A673 (cell line): ENCODE measurements around the gene ADCY10. TPM values are rescaled to one million over a fixed set of nuclear protein-coding genes. Genes with fewer than 3 reads are reported as not detected.

Experiments
- Bru-seq: library from RNA; stranded (reverse); fragments of 400-500 nt; gene quantifications from one replicate; lab custom pipeline; 2021; lab: Mats Ljungman, UMichigan
- BruChase-seq, 2 experiments: library from RNA; stranded (reverse); fragments of 400-500 nt; gene quantifications; one replicate each; lab custom pipeline; 2021; lab: Mats Ljungman, UMichigan
- BruUV-seq: library from RNA; stranded (reverse); fragments of 400-500 nt; replicated peaks from 2 replicates; lab custom pipeline; 2021; lab: Mats Ljungman, UMichigan
- CTCF ChIA-PET: fragments of 300-600 bp; sonication (Branson Sonifier 250); formaldehyde crosslinking; loops from one replicate; lab custom pipeline; 2022; ENCODE audit warnings: antibody characterized with exemption; lab: Charles Lee
- POLR2A ChIA-PET: fragments of 300-600 bp; sonication (Branson Sonifier 250); formaldehyde crosslinking; loops from one replicate; lab custom pipeline; 2022; ENCODE audit warnings: antibody characterized with exemption; ENCODE audit not compliant: low non-redundant PET; lab: Charles Lee
- DNase-seq: peaks from one replicate; pipeline ENCODE4 v3.0.0-alpha.2; 2015; ENCODE audit warnings: low spot score
- H3K27ac ChIP-seq: fragments of 200-600 bp; sonication (generic); 2 replicates; pipeline ENCODE4 v1.5.1; 2016; ENCODE audit warnings: mixed run types, low read depth, mild to moderate bottlenecking, mixed read lengths, antibody characterized with exemption, low read length; ENCODE audit not compliant: poor library complexity, severe bottlenecking
- H3K27me3 ChIP-seq: fragments of 200-600 bp; sonication (generic); replicated peaks from 2 replicates; pipeline ENCODE4 v1.6.1; 2017; ENCODE audit warnings: mixed run types, low read depth, mild to moderate bottlenecking, mixed read lengths, antibody characterized with exemption, low read length; ENCODE audit not compliant: insufficient read depth, poor library complexity
- H3K36me3 ChIP-seq: fragments of 200-600 bp; sonication (generic); 2 replicates; pipeline ENCODE4 v1.6.1; 2016; ENCODE audit warnings: mixed run types, mild to moderate bottlenecking, mixed read lengths, antibody characterized with exemption, low read length; ENCODE audit not compliant: insufficient read depth, poor library complexity, severe bottlenecking
- H3K4me1 ChIP-seq: fragments of 200-600 bp; sonication (generic); 2 replicates; pipeline ENCODE4 v1.6.1; 2017; ENCODE audit warnings: mixed run types, mild to moderate bottlenecking, mixed read lengths, antibody characterized with exemption, low read length; ENCODE audit not compliant: insufficient read depth, poor library complexity, severe bottlenecking
- H3K4me3 ChIP-seq: fragments of 200-600 bp; sonication (generic); 2 replicates; pipeline ENCODE4 v1.5.1; 2016; ENCODE audit warnings: low read depth, mixed run types, mild to moderate bottlenecking, mixed read lengths, low read length; ENCODE audit not compliant: poor library complexity, severe bottlenecking
- H3K9me3 ChIP-seq: fragments of 200-600 bp; sonication (generic); 2 replicates; pipeline ENCODE4 v1.6.1; 2016; ENCODE audit warnings: mixed run types, low read depth, mild to moderate bottlenecking, mixed read lengths, antibody characterized with exemption, low read length; ENCODE audit not compliant: poor library complexity, severe bottlenecking
- CTCF ChIP-seq: fragments of 300-800, 200-600 bp; sonication (generic); conservative IDR thresholded peaks from 2 replicates; pipeline ENCODE4 v1.5.1; 2017; ENCODE audit warnings: low read depth, mild to moderate bottlenecking, antibody characterized with exemption, low read length, moderate library complexity, mixed read lengths
- EZH2 ChIP-seq: fragments of 200-600 bp; sonication (generic); IDR thresholded peaks from 2 replicates; pipeline ENCODE4 v1.6.1; 2017; ENCODE audit warnings: borderline replicate concordance, low read depth, mild to moderate bottlenecking, mixed read lengths, antibody characterized with exemption, low read length; ENCODE audit not compliant: poor library complexity, severe bottlenecking
- intact Hi-C: fragments of 100-400 bp; cut with micrococcal nuclease; formaldehyde crosslinking; loops from one replicate; pipeline ENCODE4 v1.10.0; 2022; ENCODE audit not compliant: unreplicated experiment
- long read RNA-seq: library from polyadenylated mRNA; stranded (forward); transcript quantifications from one replicate; pipeline ENCODE4 v2.0.0, GENCODE V29; 2022
- total RNA-seq: library from RNA; stranded (reverse); gene quantifications from 2 replicates; pipeline ENCODE4 v1.2.3, GENCODE V29; 2021

ADCY10 gene, protein sequence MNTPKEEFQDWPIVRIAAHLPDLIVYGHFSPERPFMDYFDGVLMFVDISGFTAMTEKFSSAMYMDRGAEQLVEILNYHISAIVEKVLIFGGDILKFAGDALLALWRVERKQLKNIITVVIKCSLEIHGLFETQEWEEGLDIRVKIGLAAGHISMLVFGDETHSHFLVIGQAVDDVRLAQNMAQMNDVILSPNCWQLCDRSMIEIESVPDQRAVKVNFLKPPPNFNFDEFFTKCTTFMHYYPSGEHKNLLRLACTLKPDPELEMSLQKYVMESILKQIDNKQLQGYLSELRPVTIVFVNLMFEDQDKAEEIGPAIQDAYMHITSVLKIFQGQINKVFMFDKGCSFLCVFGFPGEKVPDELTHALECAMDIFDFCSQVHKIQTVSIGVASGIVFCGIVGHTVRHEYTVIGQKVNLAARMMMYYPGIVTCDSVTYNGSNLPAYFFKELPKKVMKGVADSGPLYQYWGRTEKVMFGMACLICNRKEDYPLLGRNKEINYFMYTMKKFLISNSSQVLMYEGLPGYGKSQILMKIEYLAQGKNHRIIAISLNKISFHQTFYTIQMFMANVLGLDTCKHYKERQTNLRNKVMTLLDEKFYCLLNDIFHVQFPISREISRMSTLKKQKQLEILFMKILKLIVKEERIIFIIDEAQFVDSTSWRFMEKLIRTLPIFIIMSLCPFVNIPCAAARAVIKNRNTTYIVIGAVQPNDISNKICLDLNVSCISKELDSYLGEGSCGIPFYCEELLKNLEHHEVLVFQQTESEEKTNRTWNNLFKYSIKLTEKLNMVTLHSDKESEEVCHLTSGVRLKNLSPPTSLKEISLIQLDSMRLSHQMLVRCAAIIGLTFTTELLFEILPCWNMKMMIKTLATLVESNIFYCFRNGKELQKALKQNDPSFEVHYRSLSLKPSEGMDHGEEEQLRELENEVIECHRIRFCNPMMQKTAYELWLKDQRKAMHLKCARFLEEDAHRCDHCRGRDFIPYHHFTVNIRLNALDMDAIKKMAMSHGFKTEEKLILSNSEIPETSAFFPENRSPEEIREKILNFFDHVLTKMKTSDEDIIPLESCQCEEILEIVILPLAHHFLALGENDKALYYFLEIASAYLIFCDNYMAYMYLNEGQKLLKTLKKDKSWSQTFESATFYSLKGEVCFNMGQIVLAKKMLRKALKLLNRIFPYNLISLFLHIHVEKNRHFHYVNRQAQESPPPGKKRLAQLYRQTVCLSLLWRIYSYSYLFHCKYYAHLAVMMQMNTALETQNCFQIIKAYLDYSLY (N-terminal part only)
- total RNA-seq (0.19 and 0.44 TPM in 2 replicates), Bru-seq, nascent RNA (percentile 27 among the genes with signal in this experiment), BruChase-seq, experiment 1, labeled RNA remaining after a 2-hour chase (percentile 34 among the genes with signal in this experiment), BruChase-seq, experiment 2, labeled RNA remaining after a 6-hour chase (percentile 26 among the genes with signal in this experiment)
- long read RNA-seq, partial matches to known transcripts: 0 of 1 reads
- long read RNA-seq, other reads (novel, unspliced or antisense): 1 of 1 reads

DNA sequence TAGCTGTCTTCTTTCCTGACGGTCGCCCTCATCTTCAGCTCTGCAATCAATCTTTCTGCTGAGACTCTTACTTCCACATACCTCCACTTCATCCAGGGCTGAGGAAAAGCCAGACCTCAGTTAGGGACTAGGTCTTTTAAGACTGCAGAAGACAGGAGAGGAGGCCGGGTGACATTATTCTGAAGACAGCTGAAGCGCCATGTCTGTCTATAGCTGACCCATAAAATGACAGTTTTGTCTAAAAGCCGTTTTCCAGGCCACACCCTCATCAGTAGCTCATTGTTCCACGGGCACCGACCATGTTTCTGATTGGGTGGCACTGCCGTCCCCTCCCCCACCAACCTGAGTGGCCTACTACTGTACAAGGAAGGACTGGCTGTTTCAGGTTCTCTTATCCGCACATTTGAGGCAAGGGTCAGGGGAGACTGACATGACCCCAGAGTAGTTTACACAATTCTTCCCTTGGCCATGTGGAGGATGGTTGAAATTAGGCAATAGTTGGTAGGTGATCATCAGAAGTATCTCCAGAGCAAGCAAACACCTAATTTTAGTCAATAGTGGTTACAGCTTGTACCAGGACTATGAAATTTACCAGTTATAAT lies at the start of gene ADCY10:
Gene ADCY10, minus strand, starts transcription at position 240 of the 602 bp plus-strand sequence. CDS start 8,994 bp downstream, outside the sequence.
- intact Hi-C loops: no loop called here
- H3K36me3 ChIP-seq: no peaks in the 10 kb centered on the region
- POLR2A ChIA-PET: no interaction called here

GRCh38 chr1:167957710-167958109 lies 43.8 kb upstream of the ADCY10 start:
- H3K4me3 ChIP-seq: no peak overlapping the region
- peaks cover 11% of the 10 kb centered on the region for H3K36me3 ChIP-seq
- DNase-seq: no peak
- intact Hi-C loops: no loop called here
- no peaks in the 10 kb centered on the region for H3K9me3 ChIP-seq
- H3K4me1 ChIP-seq: no peaks in the 10 kb centered on the region
- no TSS peak for BruUV-seq
- H3K27me3 ChIP-seq: no peaks in the 10 kb centered on the region
- no peak for TF ChIP-seq CTCF
- TF ChIP-seq EZH2: no peak
- POLR2A ChIA-PET: no interaction called here
- no peak overlapping the region for H3K27ac ChIP-seq
- CTCF ChIA-PET: no interaction called here

More for the DNA sequence above, at the start of gene ADCY10:
- no peak for DNase-seq
- Histone ChIP-seq H3K4me1 (no peaks in the 10 kb centered on the region), H3K4me3 (no peak within 1 kb of the TSS), H3K9me3 (peaks cover 7% of the 10 kb centered on the region), H3K27ac (no peak within 1 kb of the TSS), H3K27me3 (no peaks in the 10 kb centered on the region)
- CTCF ChIA-PET: no interaction called here
- BruUV-seq: no TSS peak
- TF ChIP-seq CTCF (no peak), EZH2 (no peak)
